ENCODE data around the gene GALNT17.

GALNT17 gene

DNA sequence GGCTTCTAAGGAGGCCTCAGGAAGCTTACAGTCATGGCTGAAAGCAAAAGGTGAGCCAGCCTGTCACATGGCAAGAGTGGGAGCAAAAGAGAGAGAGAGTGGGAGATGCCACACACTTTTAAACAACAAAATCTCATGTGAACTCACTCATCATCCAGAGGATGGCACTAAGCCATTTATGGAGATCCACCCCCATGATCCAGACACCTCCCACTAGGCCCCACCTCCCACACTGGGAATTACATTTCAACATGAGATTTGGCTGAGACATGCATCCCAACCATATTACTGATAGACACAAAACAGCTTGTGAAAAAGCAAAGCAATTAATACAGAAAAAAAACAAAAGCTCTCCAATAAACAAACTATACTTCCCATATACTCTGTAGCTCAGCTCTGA, 210.3 kb downstream of the GALNT17 start:
- TF ChIP-seq, protein P1, sequence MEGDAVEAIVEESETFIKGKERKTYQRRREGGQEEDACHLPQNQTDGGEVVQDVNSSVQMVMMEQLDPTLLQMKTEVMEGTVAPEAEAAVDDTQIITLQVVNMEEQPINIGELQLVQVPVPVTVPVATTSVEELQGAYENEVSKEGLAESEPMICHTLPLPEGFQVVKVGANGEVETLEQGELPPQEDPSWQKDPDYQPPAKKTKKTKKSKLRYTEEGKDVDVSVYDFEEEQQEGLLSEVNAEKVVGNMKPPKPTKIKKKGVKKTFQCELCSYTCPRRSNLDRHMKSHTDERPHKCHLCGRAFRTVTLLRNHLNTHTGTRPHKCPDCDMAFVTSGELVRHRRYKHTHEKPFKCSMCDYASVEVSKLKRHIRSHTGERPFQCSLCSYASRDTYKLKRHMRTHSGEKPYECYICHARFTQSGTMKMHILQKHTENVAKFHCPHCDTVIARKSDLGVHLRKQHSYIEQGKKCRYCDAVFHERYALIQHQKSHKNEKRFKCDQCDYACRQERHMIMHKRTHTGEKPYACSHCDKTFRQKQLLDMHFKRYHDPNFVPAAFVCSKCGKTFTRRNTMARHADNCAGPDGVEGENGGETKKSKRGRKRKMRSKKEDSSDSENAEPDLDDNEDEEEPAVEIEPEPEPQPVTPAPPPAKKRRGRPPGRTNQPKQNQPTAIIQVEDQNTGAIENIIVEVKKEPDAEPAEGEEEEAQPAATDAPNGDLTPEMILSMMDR (IDR thresholded peaks at IDR 0.05; ENCODE audit: borderline replicate concordance, control extremely low read depth, extremely low read depth, insufficient read depth, missing control alignments): no peak
- in situ Hi-C loops (cut with MboI; ENCODE audit: low sequenced_read_pairs, unreplicated experiment): no loop called here

DNA sequence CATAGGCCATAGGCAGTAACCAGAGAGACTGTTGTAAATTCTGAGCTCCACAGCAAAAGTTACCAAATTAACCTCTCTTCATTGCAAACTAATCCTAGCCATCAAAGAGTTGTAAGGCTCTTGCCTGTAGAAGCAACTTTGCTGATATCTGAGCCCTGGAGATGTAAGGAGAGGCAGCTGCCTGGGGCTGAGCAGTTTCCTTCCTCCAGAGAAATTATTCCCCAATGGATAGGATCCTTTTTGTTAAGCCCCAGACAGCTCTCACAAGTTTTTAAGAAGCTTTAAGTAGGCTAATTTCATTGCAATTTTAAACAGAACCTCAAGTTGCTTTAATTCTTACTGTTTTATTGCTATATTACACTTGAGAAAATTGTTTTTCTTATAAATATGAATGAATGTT, 211.1 kb downstream of the GALNT17 start:
- TF ChIP-seq, protein P1 (IDR thresholded peaks at IDR 0.05; ENCODE audit: borderline replicate concordance, control extremely low read depth, extremely low read depth, insufficient read depth, missing control alignments): no peak
- in situ Hi-C loops (cut with MboI; ENCODE audit: low sequenced_read_pairs, unreplicated experiment): no loop called here
- no peak for DNase-seq (ENCODE audit: low spot score)

More for the DNA sequence above, 210.3 kb downstream of the GALNT17 start:
- no peak for DNase-seq (ENCODE audit: low spot score)

DNA sequence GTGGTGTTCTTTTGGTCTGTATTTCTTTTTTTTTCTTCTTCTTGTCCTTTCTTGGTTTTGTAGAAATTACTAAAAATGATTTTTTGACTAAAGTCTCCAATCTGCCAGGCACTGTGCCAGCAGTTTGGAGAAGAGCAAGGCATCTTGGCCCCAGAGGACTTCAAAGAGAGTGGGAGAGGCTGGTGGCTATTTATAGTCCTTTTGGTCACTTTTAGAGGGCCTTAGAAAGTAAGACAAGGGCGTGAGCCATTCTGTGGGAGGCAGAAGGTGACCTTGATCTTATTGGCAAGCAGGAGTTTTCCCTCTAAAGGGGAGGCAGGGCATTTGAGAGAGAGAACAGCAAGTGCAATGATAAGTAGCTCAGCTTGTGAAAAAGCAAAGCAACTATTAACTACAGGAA, 211.9 kb downstream of the GALNT17 start:
- TF ChIP-seq, protein P1 (IDR thresholded peaks at IDR 0.05; ENCODE audit: borderline replicate concordance, control extremely low read depth, extremely low read depth, insufficient read depth, missing control alignments): no peak
- no peak for DNase-seq (ENCODE audit: low spot score)
- in situ Hi-C loops (cut with MboI; ENCODE audit: low sequenced_read_pairs, unreplicated experiment): no loop called here

DNA sequence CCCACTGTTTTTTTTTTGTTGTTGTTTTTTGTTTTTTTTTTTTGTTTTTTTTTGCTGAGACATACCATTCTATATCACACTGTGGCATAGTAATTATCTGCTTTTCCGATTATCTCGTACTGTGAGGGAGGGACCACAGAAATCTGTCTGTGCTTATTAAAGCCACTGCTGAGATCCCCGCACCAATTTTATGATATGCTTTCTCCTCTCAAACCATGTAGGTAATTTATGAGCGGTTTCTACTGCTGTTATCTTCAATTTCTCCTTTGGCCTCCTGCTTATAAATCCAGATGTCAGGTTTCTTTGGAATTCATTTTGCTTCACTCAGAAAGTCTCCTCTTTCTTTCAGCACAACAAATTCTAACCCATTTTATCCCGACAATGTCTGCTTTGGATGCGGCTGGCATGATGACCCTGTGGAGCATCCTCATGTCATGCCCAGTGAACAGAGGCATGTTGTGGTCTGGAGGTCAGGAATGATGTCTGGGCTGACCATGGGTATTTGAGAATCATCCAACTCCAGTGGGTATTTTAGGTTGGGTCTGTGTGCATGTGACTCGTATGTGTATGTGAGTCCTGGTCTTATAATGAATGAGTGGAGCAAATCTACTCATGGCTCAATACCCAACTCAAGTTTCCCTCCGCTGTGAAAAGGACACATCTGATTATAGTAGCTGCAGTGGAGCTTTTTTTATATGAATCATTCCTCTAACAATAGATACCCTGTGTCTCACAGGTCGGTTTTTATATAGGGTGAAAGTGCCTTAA, 213.4 kb downstream of the GALNT17 start:
- TF ChIP-seq, protein P1 (IDR thresholded peaks at IDR 0.05; ENCODE audit: borderline replicate concordance, control extremely low read depth, extremely low read depth, insufficient read depth, missing control alignments): no peak
- DNase-seq (ENCODE audit: low spot score): no peak
- in situ Hi-C loops (cut with MboI; ENCODE audit: low sequenced_read_pairs, unreplicated experiment): no loop called here

DNA sequence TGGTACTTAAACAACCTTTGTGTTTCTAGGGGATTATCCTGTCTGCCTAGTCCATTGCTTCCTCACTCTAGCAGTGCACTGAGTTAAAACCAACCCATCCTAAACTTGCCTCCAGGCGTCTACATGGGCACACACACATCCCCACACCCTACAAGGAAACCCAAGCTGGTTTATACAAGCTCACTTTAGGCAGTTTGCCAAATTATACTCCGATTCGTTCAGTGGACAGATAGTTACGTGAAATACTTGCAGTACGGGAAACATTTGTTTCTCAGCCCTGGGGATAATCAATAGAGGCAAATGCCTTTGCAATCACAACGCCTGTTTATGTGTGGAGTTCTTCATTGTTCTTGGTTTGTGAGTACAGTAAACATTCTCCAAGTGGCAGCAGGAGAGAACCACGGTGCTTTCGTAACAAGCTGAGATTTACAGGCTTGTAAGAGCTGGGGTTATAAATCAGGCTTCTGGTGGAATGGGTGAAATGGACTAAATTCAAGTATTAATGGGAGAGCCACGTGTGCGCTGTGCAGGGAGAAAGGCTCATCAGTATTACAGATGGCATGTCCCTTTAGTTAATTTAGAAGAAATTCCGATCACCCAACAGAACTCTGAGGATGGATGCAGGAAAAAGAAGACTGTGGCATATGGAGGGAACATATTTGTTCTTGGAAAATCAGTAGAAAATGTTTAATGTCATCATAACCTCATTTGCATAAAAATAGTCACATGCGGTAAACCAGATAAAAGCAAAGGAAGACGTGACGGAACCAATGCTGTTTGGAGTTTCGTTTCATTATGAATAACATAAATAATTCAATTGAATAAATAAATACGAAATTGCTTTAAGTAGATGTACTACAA, 217.1 kb downstream of the GALNT17 start:
- TF ChIP-seq, protein P1 (IDR thresholded peaks at IDR 0.05; ENCODE audit: borderline replicate concordance, control extremely low read depth, extremely low read depth, insufficient read depth, missing control alignments): no peak
- in situ Hi-C loops (cut with MboI; ENCODE audit: low sequenced_read_pairs, unreplicated experiment): no loop called here
- DNase-seq (ENCODE audit: low spot score): no peak

DNA sequence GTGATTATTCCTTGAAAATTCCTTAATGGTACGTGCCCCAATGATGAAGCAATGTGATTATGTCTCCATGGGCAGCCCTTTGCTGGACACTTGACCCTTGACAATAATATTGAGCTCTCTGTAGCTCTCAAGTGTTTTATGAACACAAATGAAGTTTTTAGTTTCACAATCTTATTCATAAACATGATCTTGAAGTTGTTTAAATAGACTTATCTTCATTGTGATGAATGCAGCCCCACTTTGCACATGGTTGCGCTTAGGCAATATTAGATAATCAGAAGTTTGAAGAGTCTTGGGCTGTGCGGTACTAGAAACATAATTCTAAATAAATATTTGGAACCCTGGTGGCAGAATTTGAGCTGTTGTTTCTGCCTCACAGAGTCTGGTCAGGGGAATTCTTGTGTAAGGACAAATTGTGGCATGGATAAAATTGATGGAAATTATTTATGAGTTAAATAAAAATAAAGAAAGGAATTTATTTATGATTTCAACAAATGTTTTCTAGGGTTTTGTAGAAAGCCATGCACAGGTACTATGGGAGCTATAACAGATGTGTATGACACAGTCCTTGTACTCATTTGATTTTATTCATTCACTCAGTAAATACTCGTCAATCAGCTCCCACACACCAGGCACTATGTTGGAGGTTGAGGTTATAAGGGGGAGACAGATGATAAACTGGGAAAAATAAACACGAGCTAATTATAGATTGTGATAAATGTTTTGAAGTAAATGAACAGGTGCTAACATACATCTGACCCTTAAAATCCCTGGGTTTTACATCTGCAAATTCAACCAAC, 217.9 kb downstream of the GALNT17 start:
- in situ Hi-C loops (cut with MboI; ENCODE audit: low sequenced_read_pairs, unreplicated experiment): no loop called here
- TF ChIP-seq, protein P1 (IDR thresholded peaks at IDR 0.05; ENCODE audit: borderline replicate concordance, control extremely low read depth, extremely low read depth, insufficient read depth, missing control alignments): no peak
- DNase-seq (ENCODE audit: low spot score): no peak
